ENCODE measurements around the gene DLG2. TPM values are rescaled to one million over a fixed set of nuclear protein-coding genes. Genes with fewer than 3 reads are reported as not detected.

Gene DLG2
- total RNA-seq, 2 donors from 2014 or later: 3.8 to 16.4 TPM

DNA sequence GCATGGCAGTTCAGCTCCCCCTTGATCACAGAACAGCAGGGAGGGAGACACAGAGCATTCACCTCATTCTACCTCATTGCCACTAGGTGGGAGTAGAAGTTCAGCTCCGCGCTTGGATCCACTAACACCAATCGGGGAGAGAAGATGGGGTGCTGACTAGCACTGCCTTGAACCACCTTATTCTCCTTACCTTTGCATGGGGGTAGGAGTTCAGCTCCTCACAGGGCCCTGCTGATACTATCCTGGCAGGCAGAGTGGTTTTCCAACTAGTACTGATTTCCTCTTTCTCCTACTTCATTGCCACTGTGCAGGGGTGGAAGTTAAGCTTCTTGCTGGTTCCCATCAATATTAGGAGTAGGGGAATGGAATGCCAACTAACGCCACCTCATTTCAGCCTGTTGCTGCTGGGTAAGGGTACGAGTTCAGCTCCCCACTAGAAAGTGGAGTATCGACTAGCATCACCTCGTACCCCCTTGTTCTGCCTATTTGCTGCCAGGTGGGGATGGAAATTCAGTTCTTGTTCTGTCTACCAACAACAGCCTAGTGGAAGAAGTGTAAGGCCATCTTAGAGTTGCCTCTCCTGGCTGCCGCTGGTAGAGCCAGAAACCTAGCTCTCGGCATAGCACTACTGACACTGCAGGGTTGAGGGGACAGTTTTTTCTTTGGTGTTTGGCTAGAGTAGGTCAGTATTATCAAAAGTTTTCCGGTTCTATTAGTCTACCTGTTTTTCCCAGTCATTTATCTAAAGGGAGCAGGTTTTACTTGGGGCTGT, 1790.1 kb downstream of the DLG2 start:
- H3K4me3 ChIP-seq: no peak overlapping the region
- no peaks in the 10 kb centered on the region for H3K27me3 ChIP-seq (replicated peaks; ENCODE audit: insufficient read depth)
- peak; percentile 39 for ATAC-seq (ENCODE audit: insufficient number of reproducible peaks, low FRiP score, low read depth)
- TF ChIP-seq, protein P1, sequence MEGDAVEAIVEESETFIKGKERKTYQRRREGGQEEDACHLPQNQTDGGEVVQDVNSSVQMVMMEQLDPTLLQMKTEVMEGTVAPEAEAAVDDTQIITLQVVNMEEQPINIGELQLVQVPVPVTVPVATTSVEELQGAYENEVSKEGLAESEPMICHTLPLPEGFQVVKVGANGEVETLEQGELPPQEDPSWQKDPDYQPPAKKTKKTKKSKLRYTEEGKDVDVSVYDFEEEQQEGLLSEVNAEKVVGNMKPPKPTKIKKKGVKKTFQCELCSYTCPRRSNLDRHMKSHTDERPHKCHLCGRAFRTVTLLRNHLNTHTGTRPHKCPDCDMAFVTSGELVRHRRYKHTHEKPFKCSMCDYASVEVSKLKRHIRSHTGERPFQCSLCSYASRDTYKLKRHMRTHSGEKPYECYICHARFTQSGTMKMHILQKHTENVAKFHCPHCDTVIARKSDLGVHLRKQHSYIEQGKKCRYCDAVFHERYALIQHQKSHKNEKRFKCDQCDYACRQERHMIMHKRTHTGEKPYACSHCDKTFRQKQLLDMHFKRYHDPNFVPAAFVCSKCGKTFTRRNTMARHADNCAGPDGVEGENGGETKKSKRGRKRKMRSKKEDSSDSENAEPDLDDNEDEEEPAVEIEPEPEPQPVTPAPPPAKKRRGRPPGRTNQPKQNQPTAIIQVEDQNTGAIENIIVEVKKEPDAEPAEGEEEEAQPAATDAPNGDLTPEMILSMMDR (IDR thresholded peaks at IDR 0.05): peak; percentile 35
- H3K4me1 ChIP-seq (ENCODE audit: control insufficient read depth in 1 of 2, low read depth in 2 of 2): no peaks in the 10 kb centered on the region
- no peak for DNase-seq (ENCODE audit: low spot score)
- no peaks in the 10 kb centered on the region for H3K9me3 ChIP-seq
- H3K27ac ChIP-seq: no peak overlapping the region
- H3K36me3 ChIP-seq: no peaks in the 10 kb centered on the region

- no peaks in the 10 kb centered on the region for H3K9me3 ChIP-seq
- ATAC-seq (ENCODE audit: insufficient number of reproducible peaks, low FRiP score, low read depth) (no peak), DNase-seq (ENCODE audit: low spot score) (no peak)
- no peaks in the 10 kb centered on the region for H3K27me3 ChIP-seq (replicated peaks; ENCODE audit: insufficient read depth)
- no peaks in the 10 kb centered on the region for H3K36me3 ChIP-seq
- no peak overlapping the region for H3K4me3 ChIP-seq
- TF ChIP-seq, protein P1 (IDR thresholded peaks at IDR 0.05): no peak
- H3K27ac ChIP-seq: no peak overlapping the region
- H3K4me1 ChIP-seq (ENCODE audit: control insufficient read depth in 1 of 2, low read depth in 2 of 2): no peaks in the 10 kb centered on the region
Measured at GRCh38 chr11:83836065-83836464, 1791.1 kb downstream of the DLG2 start.

- H3K36me3 ChIP-seq: no peaks in the 10 kb centered on the region
- no peak for ATAC-seq (ENCODE audit: insufficient number of reproducible peaks, low FRiP score, low read depth)
- H3K27me3 ChIP-seq (replicated peaks; ENCODE audit: insufficient read depth): no peaks in the 10 kb centered on the region
- no peaks in the 10 kb centered on the region for H3K4me1 ChIP-seq (ENCODE audit: control insufficient read depth in 1 of 2, low read depth in 2 of 2)
- TF ChIP-seq, protein P1 (IDR thresholded peaks at IDR 0.05): no peak
- H3K4me3 ChIP-seq: no peak overlapping the region
- no peak overlapping the region for H3K27ac ChIP-seq
- no peaks in the 10 kb centered on the region for H3K9me3 ChIP-seq
- no peak for DNase-seq (ENCODE audit: low spot score)
Measured at GRCh38 chr11:83835423-83835822, 1791.7 kb downstream of the DLG2 start.

GRCh38 chr11:83831929-83832328, 1795.2 kb downstream of the DLG2 start:
- Histone ChIP-seq H3K4me3 (no peak overlapping the region), H3K36me3 (no peaks in the 10 kb centered on the region), H3K4me1 (ENCODE audit: control insufficient read depth in 1 of 2, low read depth in 2 of 2) (no peaks in the 10 kb centered on the region), H3K9me3 (no peaks in the 10 kb centered on the region), H3K27me3 (replicated peaks; ENCODE audit: insufficient read depth) (no peaks in the 10 kb centered on the region), H3K27ac (no peak overlapping the region)
- DNase-seq (ENCODE audit: low spot score) (no peak), ATAC-seq (ENCODE audit: insufficient number of reproducible peaks, low FRiP score, low read depth) (no peak)
- TF ChIP-seq, protein P1 (IDR thresholded peaks at IDR 0.05): no peak

GRCh38 chr11:83827940-83828554, 1799.1 kb downstream of the DLG2 start:
- H3K36me3 ChIP-seq: no peaks in the 10 kb centered on the region
- no peak for DNase-seq (ENCODE audit: low spot score)
- no peak overlapping the region for H3K27ac ChIP-seq
- TF ChIP-seq, protein P1 (IDR thresholded peaks at IDR 0.05): peak; percentile 35
- no peaks in the 10 kb centered on the region for H3K4me1 ChIP-seq (ENCODE audit: control insufficient read depth in 1 of 2, low read depth in 2 of 2)
- H3K27me3 ChIP-seq (replicated peaks; ENCODE audit: insufficient read depth): no peaks in the 10 kb centered on the region
- ATAC-seq (ENCODE audit: insufficient number of reproducible peaks, low FRiP score, low read depth): no peak
- H3K9me3 ChIP-seq: no peaks in the 10 kb centered on the region
- H3K4me3 ChIP-seq: peak overlapping the region; percentile 49

Data from thoracic aorta (tissue), 2 donors.